CD4-positive, alpha-beta memory T cell (primary cell): ENCODE data around the gene ACACA. TPM values are rescaled to one million over a fixed set of nuclear protein-coding genes. Genes with fewer than 3 reads are reported as not detected.
"Not testable (repeated sequence)": the region's sequence is repeated elsewhere in the genome, so short reads cannot be mapped to it uniquely, and the experiment has no call there.

ENCODE experiments used
- CTCF ChIA-PET: fragments of 350-600 bp; sonication (Branson Sonifier 250); formaldehyde crosslinking; loops from one replicate; lab custom pipeline; 2021; ENCODE audit warnings: inconsistent platforms; ENCODE audit not compliant: partially characterized antibody; lab: Charles Lee
- POLR2A ChIA-PET: fragments of 350-600 bp; sonication (Branson Sonifier 250); formaldehyde crosslinking; loops from one replicate; lab custom pipeline; 2021; ENCODE audit not compliant: partially characterized antibody; lab: Charles Lee
- DNase-seq, 5 donors: peaks; one replicate each; pipeline versions ENCODE4 v3.0.0 to v3.0.0-alpha.2; 2020 to 2022; ENCODE audit warnings: mixed read lengths in 1 of 5
- H3K27ac ChIP-seq: one replicate; pipeline ENCODE4 v1.7.0; 2013; ENCODE audit warnings: low read depth, low read length
- H3K27me3 ChIP-seq: 2 replicates; pipeline ENCODE4 v1.7.0; 2013; ENCODE audit warnings: mild to moderate bottlenecking, low read length, moderate library complexity; ENCODE audit not compliant: insufficient read depth
- H3K36me3 ChIP-seq: 2 replicates; pipeline ENCODE4 v1.7.0; 2013; ENCODE audit warnings: mild to moderate bottlenecking, low read length, moderate library complexity; ENCODE audit not compliant: insufficient read depth
- H3K4me1 ChIP-seq: 2 replicates; pipeline ENCODE4 v1.7.0; 2013; ENCODE audit warnings: mild to moderate bottlenecking, low read length, moderate library complexity; ENCODE audit not compliant: insufficient read depth
- H3K4me3 ChIP-seq, 2 donors: one replicate each; pipeline ENCODE4 v1.7.0; 2013; ENCODE audit warnings: low read length in 2 of 2, mild to moderate bottlenecking in 1 of 2
- H3K9me3 ChIP-seq, 2 donors: one replicate each; pipeline ENCODE4 v1.7.0; 2013; ENCODE audit warnings: low read length in 2 of 2, control low read depth in 1 of 2; ENCODE audit not compliant: control insufficient read depth in 1 of 2
- H3K27ac Mint-ChIP-seq, 7 donors: one replicate each; pipeline ENCODE4 v1.8.0; 2020 to 2021; ENCODE audit warnings: mixed read lengths in 7 of 7, mild to moderate bottlenecking in 6 of 7, inconsistent platforms in 3 of 7, moderate library complexity in 3 of 7
- H3K27me3 Mint-ChIP-seq, 2 donors: one replicate each; pipeline ENCODE4 v1.8.0; 2020 to 2021; ENCODE audit warnings: mixed read lengths in 2 of 2
- H3K36me3 Mint-ChIP-seq, 2 donors: one replicate each; pipeline ENCODE4 v1.8.0; 2020 to 2021; ENCODE audit warnings: mixed read lengths in 2 of 2, inconsistent platforms in 1 of 2, mild to moderate bottlenecking in 1 of 2
- H3K4me1 Mint-ChIP-seq, 4 donors: one replicate each; pipeline ENCODE4 v1.8.0; 2020 to 2021; ENCODE audit warnings: mixed read lengths in 4 of 4, mild to moderate bottlenecking in 1 of 4
- H3K4me3 Mint-ChIP-seq, 8 donors: one replicate each; pipeline ENCODE4 v1.8.0; 2020 to 2021; ENCODE audit warnings: mixed read lengths in 8 of 8, mild to moderate bottlenecking in 7 of 8, moderate library complexity in 6 of 8, inconsistent platforms in 3 of 8
- H3K9me3 Mint-ChIP-seq, 8 donors: one replicate each; pipeline ENCODE4 v1.8.0; 2020 to 2021; ENCODE audit warnings: mixed read lengths in 8 of 8, mild to moderate bottlenecking in 5 of 8, inconsistent platforms in 3 of 8, moderate library complexity in 1 of 8
- intact Hi-C: fragments of 100-400 bp; cut with micrococcal nuclease; formaldehyde crosslinking; loops from one replicate; pipeline ENCODE4 v1.15.1; 2023
- polyA plus RNA-seq, 2 donors: library from polyadenylated mRNA; unstranded; fragments of 300-500 nt; fragmentation: Illumina TruSeq; gene quantifications; one replicate each; pipeline ENCODE4 v1.2.3, GENCODE V29; 2021
- total RNA-seq, 2 experiments: library from RNA; stranded (reverse); gene quantifications; one replicate each; pipeline ENCODE4 v1.2.3, GENCODE V29; 2021

ACACA gene
- total RNA-seq (10 to 100 TPM; 13.0 to 15.2 TPM), polyA plus RNA-seq (1 to 10 TPM; 4.8 to 7.2 TPM)

GRCh38 chr17:37406635-37407461 is at the start of gene ACACA, which contains the start of gene TADA2A:
ACACA (minus strand) TSS chr17:37406836; CDS start chr17:37406299, 537 bp downstream.
TADA2A (plus strand) TSS chr17:37406886; CDS start chr17:37411366, 4,480 bp downstream.
- Mint-ChIP-seq H3K36me3 (peaks cover 7 to 21% of the 10 kb centered on the region in 2 donors), H3K4me3 (peak within 1 kb of the TSS; percentile 92 to 99 (median 96)), H3K4me1 (peaks cover 21 to 45% (median 33%) of the 10 kb centered on the region in 4 donors), H3K27me3 (no peaks in the 10 kb centered on the region), H3K9me3 (no peaks in the 10 kb centered on the region), H3K27ac (peak within 1 kb of the TSS; percentile 91 to 97 (median 93))
- CTCF ChIA-PET = no interaction called here
- DNase-seq = peak; percentile 62 to 77 (median 72)
- Histone ChIP-seq H3K4me3 (peak within 1 kb of the TSS; percentile 73 to 95), H3K27me3 (no peaks in the 10 kb centered on the region), H3K9me3 (no peaks in the 10 kb centered on the region), H3K36me3 (no peaks in the 10 kb centered on the region), H3K27ac (peak within 1 kb of the TSS; percentile 66), H3K4me1 (peaks cover 25% of the 10 kb centered on the region)
- POLR2A ChIA-PET = interaction anchor here (0.7 to 2.1 kb wide), 6 partner anchors 10 to 861 kb away, joined by 3 to 8 read pairs (median 4); partner anchors contain the start of genes DUSP14 and SYNRG
- intact Hi-C loops = no loop called here

GRCh38 chr17:37450112-37450511 is 43.5 kb upstream of the ACACA start:
- no peaks in the 10 kb centered on the region for H3K9me3 Mint-ChIP-seq
- CTCF ChIA-PET = interaction anchor here (0.9 kb wide), 1 partner anchor 11 kb away, joined by 3 read pairs; no protein-coding TSS in a partner anchor
- no peaks in the 10 kb centered on the region for H3K36me3 ChIP-seq
- H3K4me3 Mint-ChIP-seq = no peak overlapping the region
- H3K36me3 Mint-ChIP-seq = peaks cover 46 to 47% of the 10 kb centered on the region in 2 donors
- POLR2A ChIA-PET = no interaction called here
- H3K4me1 Mint-ChIP-seq = peaks cover 0 to 4% (median under 1%) of the 10 kb centered on the region in 4 donors
- H3K27me3 ChIP-seq = no peaks in the 10 kb centered on the region
- no peaks in the 10 kb centered on the region for H3K27me3 Mint-ChIP-seq
- H3K9me3 ChIP-seq = no peaks in the 10 kb centered on the region
- H3K27ac ChIP-seq = no peak overlapping the region
- DNase-seq = no peak
- no peak overlapping the region for H3K4me3 ChIP-seq
- intact Hi-C loops = no loop called here
- no peak overlapping the region for H3K27ac Mint-ChIP-seq
- H3K4me1 ChIP-seq = no peaks in the 10 kb centered on the region

- Mint-ChIP-seq H3K27me3 (no peaks in the 10 kb centered on the region), H3K4me3 (no peak overlapping the region), H3K36me3 (peaks cover 46 to 54% of the 10 kb centered on the region in 2 donors), H3K4me1 (peaks cover 0 to 4% (median under 1%) of the 10 kb centered on the region in 4 donors), H3K27ac (no peak overlapping the region), H3K9me3 (no peaks in the 10 kb centered on the region)
- H3K9me3 ChIP-seq = no peaks in the 10 kb centered on the region
- H3K4me1 ChIP-seq = no peaks in the 10 kb centered on the region
- POLR2A ChIA-PET = no interaction called here
- H3K27ac ChIP-seq = no peak overlapping the region
- H3K36me3 ChIP-seq = peaks cover 6% of the 10 kb centered on the region
- intact Hi-C loops = no loop called here
- no peak overlapping the region for H3K4me3 ChIP-seq
- no peak for DNase-seq
- no peaks in the 10 kb centered on the region for H3K27me3 ChIP-seq
- CTCF ChIA-PET = no interaction called here
Measured at GRCh38 chr17:37447641-37448040, 41.0 kb upstream of the ACACA start.

- no peak overlapping the region for H3K27ac ChIP-seq
- no peaks in the 10 kb centered on the region for H3K27me3 Mint-ChIP-seq
- CTCF ChIA-PET = interaction anchor here (0.9 kb wide), 1 partner anchor 9 kb away, joined by 3 read pairs; no protein-coding TSS in a partner anchor
Measured at GRCh38 chr17:37446027-37446426, 39.4 kb upstream of the ACACA start.

GRCh38 chr17:37441369-37442014 is 34.9 kb upstream of the ACACA start:
- H3K27ac ChIP-seq, H3K4me1 Mint-ChIP-seq, H3K27me3 ChIP-seq, H3K4me3 Mint-ChIP-seq, H3K4me3 ChIP-seq, H3K4me1 ChIP-seq, CTCF ChIA-PET, intact Hi-C loops, DNase-seq, H3K9me3 Mint-ChIP-seq, H3K9me3 ChIP-seq, H3K27me3 Mint-ChIP-seq: not testable (repeated sequence)
- Mint-ChIP-seq H3K36me3 (peaks cover 45 to 62% of the 10 kb centered on the region in 2 donors), H3K27ac (peak overlapping the region in 1 of 7 donors; percentile 30)
- POLR2A ChIA-PET = interaction anchor here (0.5 kb wide), 1 partner anchor 17 kb away, joined by 3 read pairs; no protein-coding TSS in a partner anchor
- peaks cover 43% of the 10 kb centered on the region for H3K36me3 ChIP-seq

More at GRCh38 chr17:37446027-37446426, 39.4 kb upstream of the ACACA start:
- H3K9me3 ChIP-seq = no peaks in the 10 kb centered on the region
- H3K4me1 ChIP-seq = no peaks in the 10 kb centered on the region
- H3K36me3 Mint-ChIP-seq = peaks cover 53 to 61% of the 10 kb centered on the region in 2 donors
- H3K27me3 ChIP-seq = no peaks in the 10 kb centered on the region
- DNase-seq = no peak
- H3K4me1 Mint-ChIP-seq = no peaks in the 10 kb centered on the region
- H3K36me3 ChIP-seq = peaks cover 17% of the 10 kb centered on the region
- intact Hi-C loops = no loop called here
- H3K4me3 Mint-ChIP-seq = no peak overlapping the region
- POLR2A ChIA-PET = no interaction called here
- H3K27ac Mint-ChIP-seq = no peak overlapping the region
- no peaks in the 10 kb centered on the region for H3K9me3 Mint-ChIP-seq
- no peak overlapping the region for H3K4me3 ChIP-seq

GRCh38 chr17:37440424-37440823 is 33.8 kb upstream of the ACACA start:
- H3K9me3 ChIP-seq = no peaks in the 10 kb centered on the region
- CTCF ChIA-PET = no interaction called here
- no peaks in the 10 kb centered on the region for H3K9me3 Mint-ChIP-seq
- H3K36me3 Mint-ChIP-seq = peaks cover 40 to 63% of the 10 kb centered on the region in 2 donors
- H3K27me3 ChIP-seq = no peaks in the 10 kb centered on the region
- POLR2A ChIA-PET = no interaction called here
- H3K4me1 Mint-ChIP-seq = peaks cover 0 to 8% (median 3%) of the 10 kb centered on the region in 4 donors
- H3K27ac Mint-ChIP-seq = peak overlapping the region in 1 of 7 donors; percentile 13
- no peaks in the 10 kb centered on the region for H3K4me1 ChIP-seq
- H3K36me3 ChIP-seq = peaks cover 43% of the 10 kb centered on the region
- no peak overlapping the region for H3K27ac ChIP-seq
- H3K4me3 ChIP-seq = no peak overlapping the region
- DNase-seq = no peak
- intact Hi-C loops = no loop called here
- H3K27me3 Mint-ChIP-seq = no peaks in the 10 kb centered on the region
- no peak overlapping the region for H3K4me3 Mint-ChIP-seq

- Mint-ChIP-seq H3K27me3 (no peaks in the 10 kb centered on the region), H3K4me3 (no peak overlapping the region), H3K27ac (peak overlapping the region in 1 of 7 donors; percentile 50), H3K36me3 (peaks cover 35 to 58% of the 10 kb centered on the region in 2 donors), H3K9me3 (no peaks in the 10 kb centered on the region), H3K4me1 (peaks cover 0 to 8% (median 3%) of the 10 kb centered on the region in 4 donors)
- no peak overlapping the region for H3K4me3 ChIP-seq
- H3K9me3 ChIP-seq = no peaks in the 10 kb centered on the region
- H3K36me3 ChIP-seq = peaks cover 37% of the 10 kb centered on the region
- CTCF ChIA-PET = interaction anchor here (1.0 kb wide), 2 partner anchors 23 to 96 kb away, joined by 3 read pairs; no protein-coding TSS in a partner anchor
- intact Hi-C loops = no loop called here
- no peaks in the 10 kb centered on the region for H3K4me1 ChIP-seq
- no peaks in the 10 kb centered on the region for H3K27me3 ChIP-seq
- DNase-seq = no peak
- POLR2A ChIA-PET = interaction anchor here (1.1 to 1.2 kb wide), 2 partner anchors 16 to 41 kb away, joined by 3 read pairs; no protein-coding TSS in a partner anchor
- no peak overlapping the region for H3K27ac ChIP-seq
Measured at GRCh38 chr17:37438141-37438540, 31.5 kb upstream of the ACACA start.
